Measurements from ENCODE around the gene PRRG2.

PRRG2 gene

DNA sequence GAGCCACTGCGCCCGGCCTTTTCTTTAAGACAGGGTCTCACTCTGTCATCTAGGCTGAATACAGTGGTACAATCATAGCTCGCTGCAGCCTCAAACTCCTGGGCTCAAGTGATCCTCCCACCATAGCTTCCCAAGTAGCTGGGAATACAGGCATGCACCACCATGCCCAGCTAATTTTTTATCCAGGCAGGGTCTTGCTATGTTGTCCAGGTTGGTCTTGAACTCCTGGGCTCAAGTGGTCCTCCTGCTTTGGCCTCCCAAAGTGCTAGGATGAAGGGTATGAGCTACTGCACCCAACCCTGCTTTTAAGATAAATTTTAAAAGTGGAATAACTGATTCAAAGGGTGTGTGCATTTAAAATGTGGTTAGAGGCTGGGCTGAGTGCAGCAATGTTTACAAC is 14.8 kb upstream of the PRRG2 start:
- TF ChIP-seq GATA1 (IDR thresholded peaks at IDR 0.05; ENCODE audit: low read depth, low read length) = no peak
- TF ChIP-seq POLR2A (IDR thresholded peaks at IDR 0.05; ENCODE audit: low read length) = no peak
- no peak for DNase-seq

DNA sequence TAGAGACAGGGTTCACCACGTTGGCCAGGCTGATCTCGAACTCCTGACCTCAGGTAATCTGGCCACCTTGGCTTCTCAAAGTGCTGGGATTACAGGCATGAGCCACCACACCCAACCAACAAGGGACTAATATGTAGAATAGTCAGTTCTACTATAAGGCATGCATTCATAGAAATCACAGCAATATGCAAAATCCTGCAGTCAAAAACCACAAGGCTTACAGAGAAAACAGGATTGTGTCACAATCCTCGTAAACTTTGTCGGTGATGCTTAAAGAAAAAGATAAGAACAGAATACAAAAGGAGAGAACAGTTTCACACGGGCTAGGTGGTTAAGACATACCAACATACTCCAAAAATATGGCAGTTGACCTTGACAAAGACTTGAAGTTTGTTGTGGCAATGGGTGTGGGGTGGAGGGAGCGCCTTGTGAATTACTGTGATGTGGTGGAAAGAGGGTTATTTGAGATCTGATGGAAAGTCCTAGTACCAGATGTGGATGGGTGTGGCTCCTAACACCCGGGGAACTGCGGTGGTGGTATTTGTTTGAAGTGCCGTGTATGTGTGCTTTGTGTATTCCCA is 13.2 kb upstream of the PRRG2 start:
- TF ChIP-seq POLR2A (IDR thresholded peaks at IDR 0.05; ENCODE audit: low read length) (no peak), GATA1 (IDR thresholded peaks at IDR 0.05; ENCODE audit: low read depth, low read length) (no peak)
- DNase-seq = no peak

DNA sequence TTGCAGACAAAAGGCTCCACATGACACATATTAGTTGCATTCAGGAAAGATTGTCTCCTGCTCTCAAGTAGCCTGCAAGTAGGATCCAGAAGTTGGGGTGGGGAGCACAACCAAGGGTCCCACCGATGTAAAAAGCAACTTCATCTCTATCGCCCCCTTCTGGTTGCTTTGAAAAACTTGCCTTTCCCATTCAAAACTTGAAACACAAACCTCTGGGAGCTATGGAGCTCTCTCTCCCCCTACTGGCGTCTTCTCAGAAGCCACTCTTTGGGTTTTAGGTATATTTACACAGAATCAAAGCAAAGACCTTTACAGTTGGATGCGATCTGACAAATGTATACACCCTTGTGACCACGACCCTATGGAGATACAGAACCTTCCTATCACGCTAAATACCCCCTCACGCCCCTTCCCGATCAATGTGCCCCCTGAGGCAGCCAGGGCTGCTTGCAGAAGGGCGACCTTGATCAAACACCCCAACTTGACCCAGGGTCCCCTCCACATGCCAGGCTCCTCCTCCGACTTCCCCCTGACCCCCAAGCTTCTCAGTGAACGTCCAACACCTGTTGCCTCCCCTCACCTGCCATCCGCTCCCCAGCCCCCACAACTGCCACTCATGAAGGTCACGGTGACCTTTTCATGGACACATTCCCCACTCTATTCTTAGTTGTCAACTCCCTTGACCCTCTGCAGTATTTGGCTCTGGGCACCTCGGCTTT is 10.8 kb upstream of the PRRG2 start:
- DNase-seq = peak; percentile 89 to 93
- TF ChIP-seq POLR2A (IDR thresholded peaks at IDR 0.05; ENCODE audit: low read length) (no peak), GATA1 (IDR thresholded peaks at IDR 0.05; ENCODE audit: low read depth, low read length) (no peak)

DNA sequence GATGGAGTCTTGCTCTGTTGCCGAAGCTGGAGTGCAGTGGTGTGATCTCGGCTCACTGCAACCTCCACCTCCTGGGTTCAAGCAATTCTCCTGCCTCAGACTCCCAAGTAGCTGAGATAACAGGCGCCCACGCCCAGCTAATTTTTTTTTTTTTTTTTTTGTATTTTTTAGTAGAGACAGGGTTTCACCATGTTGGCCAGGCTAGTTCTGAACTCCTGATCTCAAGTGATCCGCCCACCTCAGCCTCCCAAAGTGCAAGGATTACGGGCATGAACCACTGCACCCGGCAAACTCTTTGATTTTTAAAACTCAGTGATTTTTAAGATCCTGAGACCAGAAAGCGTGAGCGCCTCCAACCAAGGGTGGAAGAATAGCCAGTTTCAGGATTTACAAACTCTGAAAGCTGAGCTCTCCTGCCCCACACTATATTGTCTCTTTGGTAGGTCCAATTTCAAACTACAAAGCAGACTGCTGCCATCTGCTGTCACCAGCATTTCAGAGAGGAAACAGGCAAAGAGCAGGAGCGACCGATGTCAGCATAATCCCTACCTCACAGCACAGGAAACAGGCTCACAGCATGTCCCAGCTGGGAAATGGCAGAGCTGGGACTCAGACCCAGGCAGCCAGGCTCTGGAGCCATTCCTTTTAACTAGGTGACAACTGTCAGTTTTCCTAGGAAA is 10.0 kb upstream of the PRRG2 start:
- no peak for DNase-seq
- no peak for TF ChIP-seq GATA1 (IDR thresholded peaks at IDR 0.05; ENCODE audit: low read depth, low read length)
- TF ChIP-seq POLR2A (IDR thresholded peaks at IDR 0.05; ENCODE audit: low read length) = no peak

DNA sequence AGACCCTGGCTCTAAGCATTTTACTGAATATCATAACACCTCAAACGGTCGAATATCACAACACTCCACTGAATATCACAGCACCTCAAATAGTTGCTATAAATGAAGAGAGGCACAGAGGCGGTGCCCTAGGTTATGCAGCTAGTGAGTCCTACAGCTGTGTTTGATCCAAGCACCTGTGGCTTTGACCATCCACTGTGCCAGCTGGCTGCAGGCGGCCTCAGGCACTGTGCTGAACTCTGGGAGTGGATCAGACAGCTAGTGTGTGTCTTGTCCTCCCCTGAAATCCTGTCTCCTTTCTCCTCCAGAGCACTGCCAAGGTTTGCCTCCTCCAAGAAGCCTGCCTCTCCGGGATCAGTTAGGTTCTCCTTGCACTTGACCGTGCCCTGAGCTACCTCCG is 8.1 kb upstream of the PRRG2 start:
- no peak for DNase-seq
- no peak for TF ChIP-seq GATA1 (IDR thresholded peaks at IDR 0.05; ENCODE audit: low read depth, low read length)
- no peak for TF ChIP-seq POLR2A (IDR thresholded peaks at IDR 0.05; ENCODE audit: low read length)

DNA sequence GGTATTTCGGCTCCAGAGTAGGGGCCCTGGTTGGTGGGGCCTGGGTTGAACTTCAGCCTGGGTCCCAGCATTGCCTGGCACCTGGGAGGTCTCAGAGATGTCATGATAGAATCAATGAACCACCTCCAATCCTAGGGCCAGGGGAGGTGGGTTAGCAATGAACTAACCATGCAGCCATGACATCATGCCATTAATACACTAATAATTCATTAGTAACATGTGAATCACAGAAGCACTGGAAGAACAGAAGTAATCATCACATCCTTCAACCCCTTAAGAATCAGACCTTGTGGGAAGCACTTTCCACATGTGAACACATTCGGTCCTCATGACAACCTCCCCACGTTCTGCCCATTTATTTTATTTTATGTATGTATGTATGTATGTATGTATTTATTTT is 7.7 kb upstream of the PRRG2 start:
- no peak for DNase-seq
- TF ChIP-seq GATA1 (IDR thresholded peaks at IDR 0.05; ENCODE audit: low read depth, low read length) = no peak
- no peak for TF ChIP-seq POLR2A (IDR thresholded peaks at IDR 0.05; ENCODE audit: low read length)

DNA sequence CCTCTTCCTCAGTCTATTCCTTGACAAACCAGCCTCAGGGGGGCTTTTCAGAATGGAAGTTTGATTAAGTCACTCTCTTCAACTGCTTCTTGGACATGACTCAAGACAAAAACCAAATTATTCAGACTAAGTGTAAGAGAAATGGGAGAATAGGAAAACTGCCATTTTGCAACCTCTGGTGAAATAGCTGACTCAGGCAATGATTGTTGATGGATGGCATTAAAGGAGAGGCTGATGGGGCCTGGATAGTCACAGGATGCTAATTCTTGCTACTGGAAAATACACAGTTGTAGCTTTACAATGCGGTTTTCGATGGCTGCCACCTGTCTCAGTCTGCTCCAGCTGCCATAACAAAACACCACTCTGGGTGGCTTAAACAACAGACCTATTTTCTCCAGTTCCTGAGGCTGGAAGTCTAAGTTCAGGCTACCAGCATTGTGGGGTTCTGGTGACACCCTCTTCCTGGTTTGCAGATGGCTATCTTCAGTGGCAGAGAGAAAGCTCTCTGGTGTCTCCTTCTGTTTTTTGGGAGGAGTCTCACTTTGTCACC is 6.8 kb upstream of the PRRG2 start:
- TF ChIP-seq POLR2A (IDR thresholded peaks at IDR 0.05; ENCODE audit: low read length) = no peak
- TF ChIP-seq GATA1 (IDR thresholded peaks at IDR 0.05; ENCODE audit: low read depth, low read length) = no peak

DNA sequence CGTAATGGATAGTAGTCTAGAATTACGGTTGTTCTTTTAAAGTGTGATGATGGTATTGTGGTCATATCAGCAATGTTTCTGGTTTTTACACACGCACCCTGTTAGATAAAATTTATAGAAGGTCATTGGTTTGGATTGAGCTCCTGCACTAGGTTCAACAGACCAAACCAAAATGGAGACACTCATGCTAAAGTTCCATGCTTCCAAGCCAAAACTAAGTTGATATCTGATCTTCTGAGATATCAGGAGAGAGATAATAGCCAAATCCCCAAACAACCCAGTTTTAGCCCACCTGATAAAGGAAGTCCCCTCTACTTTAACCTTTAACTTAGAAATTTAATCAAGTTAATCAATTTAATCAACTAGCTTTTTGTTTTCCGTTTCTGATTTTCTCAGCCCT is 1.9 kb upstream of the PRRG2 start:
- no peak for DNase-seq
- TF ChIP-seq GATA1 (IDR thresholded peaks at IDR 0.05; ENCODE audit: low read depth, low read length) (no peak), POLR2A (IDR thresholded peaks at IDR 0.05; ENCODE audit: low read length) (no peak)

More for the DNA sequence above, 6.8 kb upstream of the PRRG2 start:
- no peak for DNase-seq

DNA sequence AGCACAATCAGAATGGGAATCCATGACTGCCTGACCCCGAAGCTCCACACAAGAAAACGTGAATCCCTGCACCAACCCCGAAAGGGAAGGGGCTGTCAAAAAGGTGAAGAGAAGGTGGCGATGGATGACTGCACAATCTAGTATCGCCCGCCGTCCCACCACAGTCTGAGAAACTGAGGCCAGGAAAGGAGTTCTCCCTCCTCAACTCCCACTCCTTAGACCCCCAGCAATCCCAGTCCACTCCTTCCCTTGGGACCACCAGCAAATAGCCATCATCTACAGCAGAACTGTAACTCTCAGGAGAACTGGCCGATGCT is 1.2 kb upstream of the PRRG2 start:
- DNase-seq = peak in 1 of 2 experiments; percentile 61
- TF ChIP-seq GATA1 (IDR thresholded peaks at IDR 0.05; ENCODE audit: low read depth, low read length) (no peak), POLR2A (IDR thresholded peaks at IDR 0.05; ENCODE audit: low read length) (no peak)

DNA sequence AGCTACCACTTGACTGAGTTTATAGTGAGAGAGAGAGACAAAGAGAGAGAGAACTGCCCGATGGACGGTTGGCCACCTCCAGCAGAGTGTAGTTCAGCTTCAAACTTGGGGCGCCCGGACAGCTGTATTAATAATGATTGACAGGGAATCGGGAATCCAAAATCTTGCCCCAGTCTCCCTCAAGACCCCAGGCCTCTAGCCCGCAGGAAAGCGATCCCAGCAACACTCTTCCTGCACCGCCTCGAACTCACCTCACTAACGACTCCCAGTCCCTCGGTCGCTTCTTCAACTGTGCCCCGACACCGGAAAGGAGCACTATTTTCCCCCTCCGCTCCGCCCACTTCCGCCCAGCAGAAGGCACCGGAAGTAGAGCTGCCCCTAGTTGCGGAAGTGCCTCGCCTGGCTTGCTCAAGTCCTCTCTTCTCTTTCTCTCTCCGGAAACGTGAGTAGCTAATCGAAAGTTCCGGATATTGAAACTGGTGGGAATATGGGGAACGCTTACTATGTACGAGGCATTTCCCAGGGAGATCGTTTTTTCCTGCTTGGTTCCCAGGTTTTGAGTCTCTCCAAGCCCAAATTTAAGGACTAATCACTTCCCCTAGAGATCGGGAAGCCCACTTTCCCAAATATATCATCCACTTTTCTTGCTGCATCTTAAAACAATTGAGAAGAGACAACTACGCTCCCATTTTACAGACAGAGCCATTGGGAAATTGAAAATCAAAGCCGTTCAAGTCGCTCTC is 681 bp upstream of the PRRG2 start, which contains the start of gene NOSIP:
TSS of gene NOSIP (minus strand) at position 293 of the 743 bp plus-strand sequence. CDS start 19,865 bp downstream, outside the sequence.
- no peak for TF ChIP-seq GATA1 (IDR thresholded peaks at IDR 0.05; ENCODE audit: low read depth, low read length)
- peak; percentile 98 for TF ChIP-seq POLR2A (IDR thresholded peaks at IDR 0.05; ENCODE audit: low read length)
- DNase-seq = peak; percentile 99

DNA sequence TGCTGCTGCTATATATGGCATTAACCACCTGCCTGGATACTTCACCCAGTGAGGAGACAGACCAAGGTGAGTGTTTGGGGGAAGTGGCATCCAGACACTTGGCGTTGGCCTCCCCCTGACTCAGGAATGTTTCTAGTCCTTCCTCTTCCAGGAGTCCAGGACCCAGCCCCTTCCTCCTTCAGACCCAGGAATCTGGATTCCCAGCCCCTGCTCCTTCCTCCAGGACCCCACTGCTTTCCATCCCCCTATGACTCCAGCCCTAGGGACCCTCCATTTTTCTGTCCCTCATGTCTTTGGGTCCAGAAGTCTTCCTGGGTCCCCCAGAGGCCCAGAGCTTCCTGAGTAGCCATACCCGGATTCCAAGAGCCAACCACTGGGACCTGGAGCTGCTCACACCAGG is 2.1 kb downstream of the PRRG2 start:
- TF ChIP-seq GATA1 (IDR thresholded peaks at IDR 0.05; ENCODE audit: low read depth, low read length) = no peak
- TF ChIP-seq POLR2A (IDR thresholded peaks at IDR 0.05; ENCODE audit: low read length) = no peak
- no peak for DNase-seq

DNA sequence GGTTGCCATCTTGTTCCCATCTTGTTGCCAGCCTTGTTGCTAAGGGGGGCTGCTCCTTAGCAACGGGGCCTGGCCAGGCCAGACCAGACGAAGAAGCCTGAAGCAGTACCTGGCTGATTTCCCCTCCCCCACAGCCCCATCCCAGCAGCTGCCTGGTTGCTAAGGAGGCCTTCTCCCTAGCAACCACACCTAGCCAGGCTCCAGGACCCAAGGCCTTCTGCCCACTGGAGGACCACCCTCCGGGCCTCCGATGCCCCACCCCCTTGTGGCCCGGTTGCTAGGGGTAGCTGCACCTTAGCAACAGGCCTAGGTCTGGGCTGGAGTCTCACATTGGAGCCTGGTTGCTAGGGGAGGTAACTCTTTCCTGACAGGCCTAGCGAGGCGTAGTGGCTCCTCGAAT is 3.9 kb downstream of the PRRG2 start:
- TF ChIP-seq POLR2A (IDR thresholded peaks at IDR 0.05; ENCODE audit: low read length) (no peak), GATA1 (IDR thresholded peaks at IDR 0.05; ENCODE audit: low read depth, low read length) (no peak)
- DNase-seq = no peak

DNA sequence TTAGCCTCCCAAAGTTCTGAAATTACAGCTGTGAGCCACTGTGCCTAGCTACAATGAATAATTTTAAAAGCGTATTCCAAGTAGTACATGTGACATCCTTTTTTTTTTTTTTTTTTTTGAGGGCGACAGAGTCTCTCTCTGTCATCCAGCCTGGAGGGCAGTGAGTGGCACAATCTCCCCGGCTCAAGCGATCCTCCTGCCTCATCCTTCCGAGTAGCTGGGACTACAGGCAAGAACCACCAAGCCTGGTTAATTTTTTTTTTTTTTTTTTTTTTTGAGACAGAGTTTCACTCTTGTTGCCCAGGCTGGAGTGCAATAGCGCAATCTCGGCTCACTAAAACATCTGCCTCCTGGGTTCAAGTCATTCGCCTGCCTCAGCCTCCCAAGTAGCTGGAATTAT is 6.1 kb downstream of the PRRG2 start:
- no peak for DNase-seq
- no peak for TF ChIP-seq GATA1 (IDR thresholded peaks at IDR 0.05; ENCODE audit: low read depth, low read length)
- TF ChIP-seq POLR2A (IDR thresholded peaks at IDR 0.05; ENCODE audit: low read length) = no peak
